HG03565 (cell line): ENCODE data around the gene GRK2.

Experiments used
- ATAC-seq: cut with Tn5 transposase; IDR thresholded peaks from one replicate; pipeline ENCODE4 v1.9.1; 2021; ENCODE audit warnings: mild to moderate bottlenecking, moderate library complexity; ENCODE audit not compliant: unreplicated experiment

GRK2 gene

DNA sequence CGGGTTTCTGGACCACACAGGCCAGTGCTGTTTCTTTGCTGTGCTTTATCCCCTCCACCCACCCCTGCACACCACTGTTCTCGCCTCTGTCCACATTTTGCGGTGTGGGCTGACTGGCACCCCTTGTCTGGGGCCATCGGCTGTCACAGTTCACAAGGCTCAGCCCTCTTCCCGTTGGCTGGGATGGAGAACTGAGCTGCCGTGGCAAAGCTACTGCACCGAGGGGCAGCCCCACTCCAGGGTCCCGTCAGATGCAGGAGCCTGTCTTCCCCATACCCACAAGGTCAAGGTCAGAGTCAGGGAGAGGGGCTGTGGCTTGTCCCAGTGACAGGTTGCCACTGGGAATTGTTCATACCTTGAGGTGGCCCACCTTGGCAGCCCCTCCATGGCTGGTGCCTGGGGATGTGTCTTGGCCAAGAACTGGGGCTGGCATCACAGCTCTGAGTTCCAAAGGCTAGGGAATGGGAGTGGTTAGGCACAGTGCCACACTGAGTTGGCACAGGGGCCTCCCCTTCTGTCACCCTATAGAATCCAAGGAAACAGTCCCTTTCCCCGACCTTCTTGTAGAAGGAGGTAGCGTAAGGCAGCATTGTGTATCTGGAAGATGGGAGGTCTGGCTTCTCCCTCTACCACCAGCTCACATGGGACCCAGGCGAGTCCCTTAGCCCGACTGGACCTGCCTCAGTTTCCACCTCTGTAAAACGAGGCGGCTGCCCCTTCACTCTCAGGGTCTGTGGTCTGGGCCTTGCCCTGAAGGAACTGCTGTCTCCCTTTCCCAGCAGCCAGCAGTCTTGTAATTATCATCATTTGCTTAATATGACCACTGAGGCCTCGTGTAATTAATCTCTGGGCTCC is 3.4 kb downstream of the GRK2 start:
- no peak for ATAC-seq

DNA sequence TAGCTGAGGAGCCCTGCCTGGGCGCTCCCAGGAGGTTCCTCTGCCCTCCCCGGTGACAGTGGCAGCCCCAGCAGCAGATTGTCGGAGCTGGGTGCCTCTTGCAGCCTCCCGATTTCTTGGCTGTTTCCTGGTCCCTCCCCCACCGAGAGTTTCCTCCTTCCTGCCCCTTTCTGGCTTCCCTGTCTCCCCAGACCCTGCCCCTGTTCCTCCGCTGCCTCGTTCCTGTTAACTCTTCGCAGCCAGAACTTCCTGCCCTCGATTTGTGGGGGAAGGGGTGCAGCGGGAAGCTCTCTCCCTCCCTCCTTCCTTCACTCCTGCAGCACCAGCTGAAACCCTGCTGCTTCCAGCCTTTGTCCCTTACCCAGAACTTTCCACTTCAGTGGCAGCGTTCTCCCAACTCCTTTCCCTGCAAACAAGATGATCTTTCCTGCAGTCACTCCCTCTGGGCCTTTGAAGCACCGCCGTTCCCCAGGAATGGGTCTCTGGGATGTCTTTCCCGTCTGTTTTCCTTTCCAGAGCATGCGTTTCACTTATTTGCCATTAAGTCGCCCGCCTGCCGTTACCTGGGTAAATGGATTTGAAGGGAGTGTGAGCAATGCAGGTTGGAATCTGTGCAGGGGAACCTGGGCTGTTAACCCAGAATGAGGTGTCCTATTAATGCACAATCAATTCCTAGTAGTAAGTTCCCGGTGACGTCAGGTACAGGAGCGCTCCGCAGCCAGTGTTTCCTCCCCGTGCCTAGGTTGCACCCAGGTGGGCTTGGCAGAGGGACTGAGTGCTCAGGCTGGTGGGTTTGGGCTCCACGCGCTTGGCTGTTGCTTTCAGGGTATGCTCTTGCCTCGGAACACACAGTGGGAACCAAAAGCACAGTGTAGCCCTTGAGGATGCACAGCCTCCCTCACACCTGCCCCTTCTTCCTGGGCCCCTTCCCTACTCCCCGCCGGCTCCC is 4.3 kb downstream of the GRK2 start:
- no peak for ATAC-seq

DNA sequence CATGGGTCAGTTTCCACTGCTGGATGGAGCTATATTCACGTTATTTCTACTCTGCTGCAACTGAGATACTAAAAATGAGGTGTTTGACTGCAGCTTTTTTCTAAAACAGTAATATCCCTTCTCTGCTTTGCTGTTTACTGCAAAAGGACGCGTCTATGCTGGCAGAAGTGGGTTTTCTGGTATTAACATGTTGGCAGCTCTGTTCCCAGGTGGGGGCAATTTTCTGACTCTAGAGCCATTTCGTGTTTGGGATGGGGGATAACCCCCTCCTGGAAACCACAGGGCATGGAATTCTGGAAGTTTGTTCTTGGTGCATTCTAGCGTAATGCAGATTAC is 4.9 kb downstream of the GRK2 start:
- ATAC-seq, result no peak

DNA sequence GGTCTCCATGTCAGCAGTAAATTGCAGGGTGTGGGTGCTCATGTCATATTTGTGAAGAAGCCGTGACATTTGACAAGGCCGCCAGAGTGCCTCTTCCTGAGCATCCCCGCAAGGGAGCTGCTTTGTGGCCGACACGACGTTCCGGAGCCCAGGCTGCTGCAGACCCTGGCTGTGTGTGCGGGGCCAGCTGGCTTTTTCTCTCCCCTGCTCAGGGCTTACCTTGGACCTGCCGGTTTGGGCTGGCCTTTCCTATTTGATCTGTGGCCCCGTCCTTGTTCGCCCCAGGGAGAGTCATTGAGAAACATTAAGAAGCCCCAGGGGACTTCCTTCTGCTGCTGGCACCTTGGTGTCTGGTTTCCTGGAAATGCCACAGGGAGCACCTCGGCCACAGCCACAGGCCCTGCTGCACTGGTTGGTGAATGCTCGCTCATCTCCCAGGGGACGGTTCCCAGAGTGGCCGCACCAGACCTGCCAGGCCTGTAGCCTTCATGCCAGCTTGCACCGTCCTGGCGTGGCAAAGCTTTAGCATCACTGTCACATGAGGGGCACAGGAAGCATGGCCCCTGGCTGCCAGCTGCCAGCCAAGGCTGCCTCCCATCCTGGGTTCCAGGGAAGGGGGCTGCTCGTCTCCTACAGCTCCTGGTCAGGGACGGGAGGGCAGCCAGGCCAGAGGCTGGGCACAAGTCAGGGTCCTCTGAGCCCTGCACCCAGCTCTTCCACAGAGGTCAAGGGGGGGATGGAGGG is 5.4 kb downstream of the GRK2 start:
- ATAC-seq, result no peak

DNA sequence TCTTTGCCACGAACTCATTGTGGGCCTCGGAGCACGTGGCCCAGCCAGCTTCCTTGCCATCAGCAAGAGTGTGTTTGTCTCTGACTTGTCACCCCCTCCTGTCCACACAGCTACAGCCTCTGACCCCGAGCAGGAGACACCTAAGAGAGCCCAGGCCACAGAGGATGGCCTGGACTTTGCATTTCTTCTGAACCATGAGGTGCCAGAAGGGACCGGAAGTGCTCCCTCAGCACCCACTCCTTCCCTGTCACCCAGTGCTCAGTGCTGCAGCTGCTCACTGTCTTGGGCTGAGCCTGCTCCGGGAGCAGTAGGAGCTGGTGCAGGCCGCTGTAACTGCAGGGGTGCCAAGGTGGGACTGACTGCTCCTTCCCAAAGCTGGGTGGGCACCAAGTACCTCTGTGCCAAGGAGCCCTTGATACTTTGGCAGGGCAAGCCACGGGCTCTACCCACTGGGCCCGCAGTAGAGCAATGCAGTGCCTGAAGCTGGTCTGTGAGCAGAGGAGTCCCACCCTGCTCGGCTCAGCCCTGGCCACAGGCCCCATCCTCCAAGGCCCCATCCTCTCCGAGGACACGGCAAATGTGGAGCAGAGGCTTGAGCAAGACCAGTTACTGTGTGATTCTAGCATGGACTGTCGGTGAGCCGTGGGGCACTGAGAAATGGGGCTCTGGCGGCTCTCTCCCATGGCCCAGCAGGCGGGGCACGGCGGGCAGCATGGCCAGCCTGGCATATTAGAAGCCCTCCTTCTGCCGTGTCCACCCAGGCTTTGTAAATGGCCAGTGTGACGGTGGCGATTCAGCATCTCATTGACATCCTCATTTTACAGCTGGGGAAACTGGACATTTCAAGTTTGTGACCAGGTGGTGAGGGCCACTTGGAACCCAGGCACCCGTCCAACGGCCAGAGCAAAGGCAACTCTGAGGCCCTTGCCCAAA is 6.3 kb downstream of the GRK2 start:
- no peak for ATAC-seq

DNA sequence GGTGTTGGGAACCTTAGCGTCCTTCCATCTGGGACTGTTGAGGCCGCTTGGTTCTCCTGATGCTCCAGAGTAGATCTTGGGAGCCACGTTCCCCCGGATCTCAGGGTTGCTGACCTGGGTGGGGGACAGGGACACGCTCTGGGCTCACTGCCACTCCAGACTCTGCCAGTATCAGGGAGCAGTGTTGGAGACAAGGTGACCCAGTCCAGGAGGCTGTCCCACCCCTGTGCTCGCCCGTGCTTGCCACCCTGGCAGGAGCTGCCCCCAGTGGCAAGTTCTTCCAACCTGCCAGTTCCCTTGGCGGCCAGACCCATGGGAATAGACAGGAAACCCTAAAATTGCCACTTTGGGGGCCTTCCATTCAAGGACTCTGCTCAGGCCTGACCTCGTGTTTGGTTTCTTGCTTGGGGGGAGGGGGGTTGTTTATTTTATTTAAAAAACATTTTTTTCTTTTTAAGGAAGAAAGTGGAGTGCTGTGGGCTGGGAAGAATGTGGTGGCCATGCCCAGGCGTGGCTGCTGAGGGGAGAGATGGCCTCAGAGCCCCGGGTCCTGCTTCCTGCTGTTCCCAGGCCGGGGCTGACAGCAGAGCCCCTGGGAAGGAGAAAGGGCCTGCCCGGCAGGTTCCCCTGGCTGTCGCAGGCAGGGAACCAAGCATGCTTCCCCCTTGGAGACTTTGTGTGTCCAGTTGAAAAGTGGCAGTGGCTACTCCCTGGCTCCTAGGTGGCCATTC is 7.2 kb downstream of the GRK2 start:
- no peak for ATAC-seq

DNA sequence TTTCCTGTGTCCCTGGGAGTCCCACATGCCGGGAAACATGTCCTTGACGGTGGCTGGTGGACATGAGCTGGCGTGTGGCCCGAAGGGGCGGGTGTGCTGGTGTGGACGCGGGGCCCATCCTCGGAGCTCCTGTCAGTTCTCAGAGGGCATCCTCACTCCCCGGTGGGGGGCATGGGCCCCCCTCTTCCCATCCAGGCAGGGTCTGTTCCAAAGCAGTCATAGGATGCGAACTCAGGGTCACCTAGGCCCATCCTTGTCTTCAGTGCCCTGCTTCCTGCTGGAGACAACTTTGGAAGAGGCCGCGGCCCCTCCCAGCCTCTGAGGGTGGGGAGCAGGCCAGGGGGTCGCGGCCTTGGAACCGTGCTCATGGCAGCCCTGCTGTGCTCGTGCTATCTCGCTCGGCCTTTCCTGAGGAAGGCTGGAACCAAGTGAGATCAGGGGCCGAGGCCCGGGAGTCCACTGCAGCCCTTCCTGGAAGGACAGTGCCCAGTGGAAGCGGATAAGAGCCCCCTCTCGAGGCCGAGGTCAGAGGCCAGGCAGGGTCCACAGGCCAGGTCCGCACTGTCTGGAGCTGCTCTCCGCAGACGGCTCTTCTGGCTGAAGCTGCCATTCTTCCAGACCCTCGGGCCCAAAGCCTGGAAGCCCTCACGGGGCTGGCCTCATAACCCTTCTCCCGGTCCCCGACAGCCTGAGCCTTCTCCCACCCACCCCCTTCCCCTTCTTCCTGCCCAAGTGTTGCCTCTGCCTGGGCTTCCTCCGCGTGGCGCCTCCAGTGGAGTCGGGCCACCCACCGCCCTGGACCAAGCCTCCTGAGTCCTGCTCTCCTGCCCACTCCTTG is 8.7 kb downstream of the GRK2 start:
- ATAC-seq, result no peak

DNA sequence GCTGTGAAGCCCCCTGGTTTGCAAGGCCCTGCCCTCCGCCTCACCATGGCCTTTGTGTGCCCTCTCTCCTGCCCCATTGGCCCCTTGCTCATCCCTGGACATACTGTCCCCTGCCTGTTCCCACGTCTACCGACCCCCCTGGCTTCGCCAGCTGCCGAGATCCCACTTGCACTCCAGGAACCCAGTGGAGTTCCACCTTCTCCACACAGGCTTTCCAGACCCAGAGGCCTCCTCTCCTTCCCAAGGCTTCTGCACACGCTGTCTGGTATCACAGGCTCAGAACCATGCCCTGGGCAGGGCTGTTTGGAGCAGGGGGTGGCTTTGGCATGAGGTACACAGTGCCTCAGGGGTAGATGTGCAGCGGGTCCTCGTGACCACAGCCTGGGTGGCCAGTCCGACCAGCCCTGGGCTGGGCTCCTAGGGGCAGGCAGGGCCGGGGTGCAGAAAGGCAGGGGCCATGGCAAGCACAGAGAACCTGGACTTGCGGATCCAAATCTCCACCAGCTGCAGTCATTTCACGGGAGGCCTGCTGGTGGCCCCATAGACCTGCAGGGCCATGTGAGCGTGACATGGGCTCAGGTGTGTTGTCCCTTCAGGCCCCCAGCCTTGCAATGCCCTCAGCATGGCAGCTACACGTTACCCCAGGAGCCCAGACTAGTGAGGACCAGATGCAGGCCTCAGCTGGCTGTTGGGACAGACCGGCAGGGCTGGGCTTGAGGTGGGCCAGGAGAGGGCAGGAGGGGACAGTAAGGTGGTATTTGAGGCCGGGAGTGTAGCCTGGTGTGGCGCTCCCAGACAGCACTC is 9.5 kb downstream of the GRK2 start:
- ATAC-seq, result no peak

DNA sequence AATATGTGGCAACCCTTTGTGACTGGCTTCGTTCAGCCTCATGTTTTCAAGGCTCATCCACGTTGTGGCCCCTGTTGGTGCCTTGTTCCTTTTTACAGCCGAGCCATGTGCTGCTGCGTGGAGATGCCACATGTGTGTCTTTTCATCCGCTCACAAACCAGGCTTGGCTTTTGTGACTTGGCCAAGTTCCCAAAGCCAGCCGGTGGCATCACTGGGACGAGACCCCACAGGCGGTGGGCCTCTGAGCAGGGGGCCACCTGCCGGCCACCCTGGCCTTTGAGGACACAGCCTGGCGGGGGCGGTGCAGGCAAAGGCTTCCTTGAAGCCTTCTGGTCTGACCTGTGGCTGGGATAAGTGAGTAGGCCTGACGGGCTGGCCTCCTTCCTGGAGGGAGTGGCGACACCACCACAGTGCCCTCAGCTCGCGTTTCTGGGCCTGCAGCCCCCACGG is 10.5 kb downstream of the GRK2 start:
- ATAC-seq, result no peak

DNA sequence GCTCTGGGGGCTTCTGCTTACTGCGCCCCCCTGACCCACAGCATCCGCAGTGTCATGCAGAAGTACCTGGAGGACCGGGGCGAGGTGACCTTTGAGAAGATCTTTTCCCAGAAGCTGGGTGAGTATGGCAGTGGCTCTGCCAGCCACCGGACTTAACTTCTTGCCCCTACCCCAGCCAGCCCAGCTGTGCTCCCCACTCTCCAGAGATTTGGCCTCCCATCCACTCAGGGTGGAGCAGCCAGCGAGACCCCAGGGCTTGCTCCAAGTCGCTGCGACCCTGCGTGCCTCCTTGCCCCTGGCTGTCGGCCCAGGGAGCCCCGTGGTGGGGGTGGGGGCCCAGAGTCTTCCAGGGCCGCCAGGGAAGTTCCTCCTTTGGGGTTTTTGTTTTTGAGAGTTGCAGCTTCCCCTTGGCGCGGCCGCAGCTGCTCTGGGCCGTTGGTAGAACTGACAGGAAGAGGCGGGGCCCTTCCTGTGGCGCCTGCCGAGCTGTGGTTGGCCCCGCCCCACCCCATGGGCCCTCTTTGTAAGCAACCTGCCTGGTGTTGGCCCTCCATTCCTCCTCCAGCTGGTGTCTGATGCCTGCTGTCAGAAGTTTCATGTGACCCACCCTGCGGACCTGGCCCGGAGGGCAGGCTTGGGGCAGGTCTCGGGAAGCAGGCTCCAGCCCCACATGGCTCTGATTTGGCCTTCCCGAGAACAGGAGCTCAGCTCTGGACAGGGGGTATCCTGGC is 11.1 kb downstream of the GRK2 start:
- peak; percentile 65 for ATAC-seq

DNA sequence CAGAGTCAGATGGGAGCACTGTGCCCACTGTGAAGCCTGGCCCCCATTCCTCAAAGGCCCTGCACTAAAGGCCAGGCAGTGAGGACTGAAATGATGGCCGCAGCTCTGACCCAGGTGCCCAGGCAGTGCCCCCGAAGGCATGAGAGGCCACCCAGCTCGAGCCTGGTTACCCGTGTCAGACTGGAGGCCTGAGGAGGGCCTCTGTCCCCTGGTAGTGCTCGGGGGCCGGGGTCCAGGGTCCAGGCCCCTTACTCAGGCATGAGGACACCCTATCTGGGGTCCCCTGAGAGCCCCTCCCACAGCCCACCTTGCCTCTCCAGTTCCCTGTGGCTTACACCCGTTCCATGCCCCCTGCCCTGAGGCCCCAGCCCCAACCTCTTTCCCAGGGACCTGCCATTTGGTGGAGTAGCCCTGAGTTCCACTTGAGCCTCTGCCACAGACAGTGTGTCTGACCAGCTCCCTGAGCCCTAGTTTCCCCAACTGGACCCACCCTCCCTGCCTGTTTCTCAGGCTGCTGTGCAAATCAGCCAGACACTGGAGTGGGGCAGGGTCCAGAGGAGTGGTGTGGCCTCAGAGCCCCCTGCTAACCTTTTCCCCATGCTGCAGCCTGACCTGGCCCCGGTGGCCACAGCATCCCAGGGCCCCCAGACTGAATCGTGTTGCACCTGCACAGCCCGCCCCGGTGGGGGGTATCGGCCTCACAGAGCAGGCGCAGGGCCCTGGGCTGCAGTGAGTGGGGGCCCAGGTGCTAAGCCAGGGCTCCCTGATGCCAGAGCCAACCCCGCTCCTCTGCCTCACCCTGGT is 12.1 kb downstream of the GRK2 start:
- ATAC-seq, result no peak

DNA sequence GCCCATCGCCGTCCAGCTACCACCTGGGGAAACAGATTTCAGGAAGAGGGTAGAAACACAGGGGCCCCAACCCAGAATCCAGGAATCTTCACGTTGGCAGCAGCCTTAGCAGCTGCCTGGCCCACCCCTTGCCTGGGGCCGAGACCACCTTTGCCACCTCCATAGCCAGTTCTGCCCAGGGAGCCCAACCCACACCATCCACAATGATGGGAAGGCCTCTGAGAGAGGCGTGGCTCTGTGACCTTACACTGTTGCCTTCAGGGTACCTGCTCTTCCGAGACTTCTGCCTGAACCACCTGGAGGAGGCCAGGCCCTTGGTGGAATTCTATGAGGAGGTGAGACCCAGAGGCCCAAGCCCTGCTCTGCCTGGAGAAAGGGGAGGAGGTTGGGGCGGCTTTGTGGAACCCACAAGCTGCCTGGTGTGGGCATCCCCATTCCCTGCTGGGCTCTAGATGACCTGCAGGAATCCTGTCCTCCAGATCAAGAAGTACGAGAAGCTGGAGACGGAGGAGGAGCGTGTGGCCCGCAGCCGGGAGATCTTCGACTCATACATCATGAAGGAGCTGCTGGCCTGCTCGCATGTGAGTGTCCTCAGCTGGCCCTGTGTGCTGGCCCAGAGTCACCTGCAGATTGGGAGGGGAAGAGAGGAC is 12.8 kb downstream of the GRK2 start:
- no peak for ATAC-seq

DNA sequence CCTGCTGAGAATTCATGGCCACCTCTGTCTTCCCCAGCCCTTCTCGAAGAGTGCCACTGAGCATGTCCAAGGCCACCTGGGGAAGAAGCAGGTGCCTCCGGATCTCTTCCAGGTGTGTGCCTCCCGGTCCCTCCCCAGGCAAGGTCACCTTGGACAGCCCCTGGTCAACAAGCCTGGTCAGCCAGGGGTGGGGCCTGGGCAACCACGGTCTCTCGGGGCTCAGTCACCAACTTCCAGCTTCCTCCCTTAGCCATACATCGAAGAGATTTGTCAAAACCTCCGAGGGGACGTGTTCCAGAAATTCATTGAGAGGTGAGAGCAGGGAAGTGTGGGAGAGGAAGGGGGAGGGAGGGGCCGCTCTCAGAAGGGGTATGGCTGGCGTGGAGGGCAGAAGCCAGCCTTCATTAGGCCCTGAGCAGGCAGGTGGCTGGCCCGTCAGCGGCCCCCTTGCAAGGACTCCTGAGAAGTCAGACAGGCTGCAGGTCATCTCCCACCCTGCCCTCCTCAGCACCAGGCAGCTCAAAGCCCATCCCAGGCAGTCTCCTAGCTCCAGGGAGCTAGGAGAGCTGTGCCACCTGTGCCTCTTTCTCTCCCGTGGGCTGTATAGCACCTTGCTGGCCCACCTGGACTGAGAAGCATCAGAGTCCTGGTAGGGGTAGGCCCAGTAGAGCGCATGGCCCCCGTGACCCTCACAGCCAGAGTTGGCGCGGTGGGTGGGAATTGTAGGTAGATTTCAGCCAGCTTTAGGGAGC is 13.5 kb downstream of the GRK2 start:
- no peak for ATAC-seq

DNA sequence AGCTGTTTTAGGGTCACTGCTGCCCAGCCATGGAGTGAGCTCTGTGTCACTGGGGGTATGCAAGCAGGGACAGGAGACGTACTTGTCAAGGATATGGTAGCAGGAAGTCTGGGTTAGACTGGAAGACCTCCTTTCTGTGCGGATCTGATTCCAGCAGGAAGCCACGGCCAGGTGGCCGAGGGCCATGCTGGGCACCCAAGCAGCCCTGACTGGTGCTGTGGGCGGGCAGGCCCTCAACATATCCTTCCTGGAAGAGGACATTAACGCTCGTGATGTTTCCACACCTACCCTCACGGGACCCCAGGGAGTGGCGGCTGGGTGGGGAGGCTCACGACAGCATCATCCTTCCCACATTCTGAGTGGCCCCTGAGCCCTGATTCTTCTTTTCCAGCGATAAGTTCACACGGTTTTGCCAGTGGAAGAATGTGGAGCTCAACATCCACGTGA is 14.1 kb downstream of the GRK2 start:
- ATAC-seq, result no peak
